Amygdala (tissue), 56 donors: ENCODE results near the gene MED13L.

Experiments
- DNase-seq, 56 donors: peaks; one replicate each; lab custom pipeline; 2025; lab: John Stamatoyannopoulos, UW

MED13L gene

DNA sequence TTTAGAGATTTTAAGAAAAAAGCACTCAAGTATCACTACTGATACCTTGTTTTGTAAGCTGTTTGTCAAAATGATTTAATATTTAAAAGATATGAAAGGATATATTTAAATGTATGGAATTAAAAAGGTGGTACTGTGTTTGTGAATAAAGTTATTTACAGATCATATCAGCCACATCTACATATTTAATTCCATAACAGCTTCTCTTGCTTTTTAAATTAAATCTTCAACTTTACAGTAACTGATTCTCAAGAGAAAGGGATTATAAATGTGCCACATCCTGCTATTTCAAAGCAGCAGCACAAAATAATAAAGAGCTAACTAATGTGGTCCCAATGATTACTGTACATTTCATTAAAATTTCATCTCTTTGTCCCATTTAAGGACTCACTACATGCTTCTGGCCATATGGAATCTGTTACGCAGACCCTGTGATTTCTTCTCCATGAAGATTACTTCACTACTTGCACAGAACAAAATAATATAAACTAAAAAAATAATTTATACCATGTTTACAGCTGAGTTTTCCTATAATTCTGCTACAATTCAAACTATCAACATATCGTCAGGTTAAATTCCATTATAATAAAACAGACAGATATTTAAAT, 117.8 kb downstream of the MED13L start:
- DNase-seq: no peak

DNA sequence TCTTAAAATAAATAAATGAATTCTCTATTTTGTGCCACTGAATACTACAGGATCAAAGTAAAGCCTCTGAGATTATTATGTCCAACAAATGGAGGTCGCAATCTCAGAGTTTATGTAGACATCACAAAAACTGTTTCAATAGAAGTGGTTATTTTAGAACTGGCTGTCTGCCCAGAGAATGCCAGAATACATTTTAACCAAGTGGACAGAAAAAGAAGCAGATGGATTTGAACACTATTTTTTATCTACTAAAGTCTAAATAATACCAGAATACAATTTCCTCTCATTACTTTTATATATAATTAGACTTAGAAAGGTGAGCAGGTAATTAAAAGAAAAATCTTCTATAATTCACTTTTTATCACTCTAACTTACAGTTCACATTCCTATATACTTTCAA, 118.3 kb downstream of the MED13L start:
- no peak for DNase-seq

DNA sequence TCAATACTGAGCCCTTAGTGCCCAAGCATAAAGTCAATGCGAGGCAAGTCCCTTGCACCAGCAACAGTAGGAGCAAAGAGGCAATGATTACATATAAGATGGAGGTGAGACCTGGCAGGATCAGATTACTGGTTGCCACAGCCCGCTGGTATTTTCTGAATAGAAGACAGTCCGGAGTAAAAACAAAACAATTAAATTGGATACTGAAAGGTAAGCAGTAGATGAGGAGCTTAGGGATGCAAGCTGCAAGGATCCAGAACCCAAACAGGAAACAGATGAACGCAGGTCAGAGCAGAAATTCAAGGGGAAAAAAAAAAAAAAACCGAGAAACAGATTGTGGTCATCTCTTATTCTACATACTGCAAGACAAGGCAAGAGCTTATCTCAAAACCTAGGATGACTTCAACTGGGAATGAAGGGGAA, 119.6 kb downstream of the MED13L start:
- DNase-seq: no peak

DNA sequence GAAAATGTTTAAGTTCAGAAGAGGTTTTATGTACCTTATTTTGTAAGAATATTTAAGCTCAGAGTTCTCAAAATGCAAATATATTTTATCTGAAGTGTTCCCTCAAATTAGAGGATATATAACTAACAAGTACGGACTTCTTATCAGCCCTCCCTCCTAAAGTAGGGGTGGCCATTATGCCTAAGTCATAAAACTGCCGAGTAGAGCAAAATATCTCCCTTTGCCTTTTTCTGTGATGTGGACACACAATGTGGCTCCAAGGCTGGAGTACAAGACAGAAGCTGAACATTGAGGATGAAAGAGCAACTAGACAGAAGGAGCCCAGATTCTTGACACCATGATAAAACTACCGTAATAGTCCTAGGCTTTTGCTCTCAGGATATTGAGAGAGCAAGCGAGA, 120.9 kb downstream of the MED13L start:
- no peak for DNase-seq

DNA sequence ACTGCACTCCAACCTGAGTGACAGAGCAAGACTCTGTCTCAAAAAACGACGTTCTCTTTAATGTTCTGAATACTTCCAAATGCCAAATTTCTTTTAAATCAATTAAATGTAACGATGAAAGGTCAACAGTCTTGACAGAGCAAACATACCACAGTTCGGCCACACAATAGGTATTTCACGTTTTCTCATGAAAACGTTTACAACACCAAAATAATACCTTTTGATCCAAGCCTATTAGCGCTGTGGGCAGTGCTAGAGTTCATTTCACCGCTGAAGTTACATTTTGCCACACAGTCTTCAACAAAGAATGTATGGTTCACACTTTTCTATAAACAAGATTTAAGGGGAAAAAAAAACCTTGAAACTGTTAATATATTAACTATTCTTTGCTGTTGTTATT, 122.1 kb downstream of the MED13L start:
- DNase-seq: no peak

DNA sequence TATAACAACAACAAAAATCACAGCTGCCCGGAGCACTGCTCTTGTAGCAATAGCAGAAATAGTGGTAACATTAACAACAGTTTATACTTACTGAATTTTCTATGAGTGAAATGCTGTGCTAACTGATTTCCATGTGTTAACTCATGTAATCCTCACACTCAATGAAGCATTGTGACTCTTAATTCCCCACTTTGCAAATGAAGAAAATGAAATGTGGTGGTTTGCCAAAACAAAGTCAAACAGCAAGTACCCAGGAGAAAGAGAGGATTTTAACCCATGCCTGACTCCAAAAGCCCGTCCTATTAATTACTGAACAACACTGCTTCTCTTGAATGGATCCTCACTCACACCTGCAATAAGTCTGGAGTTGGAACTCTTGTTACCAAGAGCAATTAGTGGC, 123.5 kb downstream of the MED13L start:
- no peak for DNase-seq

DNA sequence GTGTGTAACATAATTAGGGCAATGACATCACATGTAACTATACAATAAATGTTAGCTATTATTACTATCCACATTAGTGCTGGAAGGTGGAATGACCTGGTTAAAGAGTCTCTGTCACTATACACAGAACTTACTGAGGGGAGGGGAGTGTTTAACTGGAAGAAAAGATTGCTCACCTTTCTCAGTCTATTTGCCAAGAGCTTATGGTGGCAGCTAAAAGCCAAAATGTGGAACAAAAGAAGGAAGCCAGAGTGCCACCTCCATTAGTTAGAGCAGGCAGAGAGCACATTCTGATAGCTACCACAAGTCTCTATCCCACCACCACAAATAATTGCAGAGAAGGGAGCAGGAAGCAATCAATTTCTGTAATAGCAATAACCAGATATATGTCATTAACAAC, 124.4 kb downstream of the MED13L start:
- no peak for DNase-seq

DNA sequence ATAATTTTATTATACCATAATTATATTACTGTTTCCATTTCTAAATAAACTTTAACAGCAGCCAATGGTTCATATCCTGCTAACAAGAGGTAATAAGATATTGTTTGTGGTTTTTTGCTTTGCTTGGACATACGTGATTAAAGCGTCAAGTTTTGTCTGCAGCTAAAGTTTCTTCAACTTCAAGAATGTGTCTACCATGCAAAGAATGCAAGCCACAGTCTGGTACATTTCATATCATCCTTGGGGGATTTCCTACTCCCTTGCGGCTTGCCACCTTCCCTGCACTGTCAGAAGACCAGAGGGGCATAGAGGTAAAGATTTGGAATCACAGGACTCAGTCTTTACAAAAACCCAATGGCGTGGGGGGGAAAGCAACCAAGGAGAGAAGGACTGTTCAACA, 125.2 kb downstream of the MED13L start:
- no peak for DNase-seq

DNA sequence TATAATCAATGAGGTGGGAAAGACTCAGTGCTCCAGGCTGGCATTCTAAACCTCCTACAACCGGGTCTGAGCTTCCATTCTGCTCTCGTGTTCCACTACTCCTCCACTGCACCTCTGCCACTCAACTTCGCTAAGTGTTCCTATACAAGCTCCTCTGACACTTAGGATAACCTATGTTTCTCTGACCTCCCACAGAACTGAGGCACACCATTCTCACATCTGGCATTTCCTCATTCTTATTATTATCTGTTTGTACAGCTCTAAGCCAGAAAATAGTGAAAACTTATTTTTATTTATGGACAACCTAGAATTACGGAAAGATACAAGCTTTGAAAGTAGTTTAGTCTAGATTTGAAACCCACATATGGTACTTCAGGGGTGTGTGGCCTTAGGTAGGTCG, 127.0 kb downstream of the MED13L start:
- DNase-seq: no peak

DNA sequence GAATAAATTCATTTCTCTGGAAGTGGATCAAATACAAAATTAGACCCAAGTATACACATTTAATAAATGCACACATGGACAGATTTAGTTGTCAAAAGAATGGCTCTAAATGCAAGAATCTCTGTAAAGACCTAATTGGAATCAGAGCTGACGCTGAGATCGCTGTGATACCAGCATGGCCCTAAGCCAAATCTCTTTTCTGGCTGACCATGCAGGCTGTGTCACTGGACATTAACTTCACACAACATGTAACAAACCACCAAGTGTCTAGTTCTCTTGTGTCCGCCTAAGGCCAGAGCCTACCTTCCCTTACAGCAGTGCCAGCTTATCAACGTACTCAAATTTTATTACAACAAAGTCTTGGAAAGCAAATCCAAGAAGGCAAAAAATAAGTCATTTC, 127.5 kb downstream of the MED13L start:
- peak in 2 of 56 donors; percentile 19 to 25 for DNase-seq

DNA sequence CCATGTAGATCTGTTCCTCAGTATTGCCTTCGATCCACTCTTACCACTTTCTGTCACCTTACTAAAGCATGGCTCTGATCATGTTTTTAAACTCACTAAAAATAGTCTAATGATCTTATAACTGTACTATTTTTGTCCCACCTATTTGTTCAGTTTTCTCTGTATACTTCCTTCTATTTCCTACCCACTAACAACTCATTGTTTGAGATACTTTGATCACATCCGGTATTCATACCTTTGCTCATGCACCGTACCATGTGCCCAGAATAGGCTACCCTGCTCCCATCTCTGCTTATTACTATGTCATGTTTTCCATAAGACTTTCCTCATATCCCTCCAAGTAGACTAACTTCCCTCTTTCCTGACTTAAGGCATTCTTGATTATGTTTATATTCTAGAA, 128.6 kb downstream of the MED13L start:
- DNase-seq: no peak

DNA sequence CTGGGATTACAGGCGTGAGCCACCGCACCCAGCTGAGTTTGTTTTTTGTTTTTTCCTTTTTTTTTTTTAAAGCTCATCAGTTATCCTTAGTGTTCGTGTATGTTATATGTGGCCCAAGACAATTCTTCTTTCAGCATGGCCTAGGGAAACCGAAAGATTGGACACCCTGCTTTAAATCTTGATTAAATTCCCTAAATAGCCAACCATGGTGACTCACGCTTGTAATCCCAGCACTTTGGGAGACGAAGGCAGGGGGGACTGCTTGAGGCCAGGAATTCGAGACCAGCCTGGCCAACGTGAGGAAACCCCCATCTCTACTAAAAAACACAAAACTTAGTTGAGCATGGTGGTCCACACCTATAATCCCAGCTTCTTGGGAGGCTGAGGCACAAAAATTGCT, 131.1 kb downstream of the MED13L start:
- no peak for DNase-seq

DNA sequence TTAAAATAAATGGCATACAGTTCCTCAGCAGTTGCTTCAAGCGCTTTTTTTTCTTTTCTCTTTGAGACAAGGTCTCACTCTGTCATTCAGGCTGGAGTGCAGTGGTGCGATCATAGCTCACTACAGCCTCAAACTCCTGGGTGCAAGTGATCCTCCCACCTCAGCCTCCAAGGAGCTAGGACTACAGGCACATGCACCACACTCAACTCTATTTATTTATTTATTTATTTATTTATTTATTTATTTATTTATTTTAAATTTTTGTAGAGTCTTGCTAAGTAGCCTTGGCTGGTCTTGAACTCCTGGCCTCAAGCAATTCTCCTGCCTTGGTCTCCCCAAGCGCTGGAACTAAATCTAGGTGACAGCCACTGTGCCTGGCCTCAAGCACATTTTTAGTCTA, 132.0 kb downstream of the MED13L start:
- DNase-seq: no peak

DNA sequence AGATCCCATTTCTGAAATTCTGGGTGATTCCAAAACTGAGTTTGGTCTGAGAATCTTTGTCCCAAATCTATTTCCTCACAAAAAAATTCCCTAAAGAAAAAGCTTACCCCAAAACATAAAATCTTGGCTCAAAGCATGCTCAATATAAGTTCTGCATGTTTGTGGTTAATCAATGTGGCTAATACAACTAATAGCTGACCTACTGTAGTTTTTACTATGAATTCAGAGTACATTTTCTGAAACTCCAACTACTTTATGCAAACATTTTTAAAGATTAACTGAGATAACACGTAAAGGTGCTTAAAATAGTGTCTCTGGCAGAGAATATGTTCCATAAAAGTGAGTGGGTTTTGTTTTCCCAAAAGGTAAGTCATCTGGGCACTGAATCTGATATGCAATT, 133.1 kb downstream of the MED13L start:
- no peak for DNase-seq

DNA sequence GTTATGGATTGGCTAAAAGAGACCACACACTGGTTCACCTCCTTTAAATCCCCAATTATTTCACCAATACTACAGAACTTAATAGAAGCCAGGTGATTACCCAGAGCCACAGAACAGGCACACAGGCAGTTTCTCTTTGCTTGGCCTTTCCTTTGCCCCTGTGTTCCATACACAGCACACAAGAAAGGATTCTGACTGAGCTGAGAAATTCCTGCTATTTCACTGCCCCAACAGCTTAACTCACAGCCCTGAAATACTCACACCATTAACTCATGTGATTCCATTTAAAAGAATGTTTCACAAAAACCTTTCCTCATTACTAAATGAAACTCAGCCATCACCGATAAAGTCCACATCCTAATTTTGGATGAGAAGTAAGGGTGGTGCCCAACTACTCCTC, 133.6 kb downstream of the MED13L start:
- no peak for DNase-seq

DNA sequence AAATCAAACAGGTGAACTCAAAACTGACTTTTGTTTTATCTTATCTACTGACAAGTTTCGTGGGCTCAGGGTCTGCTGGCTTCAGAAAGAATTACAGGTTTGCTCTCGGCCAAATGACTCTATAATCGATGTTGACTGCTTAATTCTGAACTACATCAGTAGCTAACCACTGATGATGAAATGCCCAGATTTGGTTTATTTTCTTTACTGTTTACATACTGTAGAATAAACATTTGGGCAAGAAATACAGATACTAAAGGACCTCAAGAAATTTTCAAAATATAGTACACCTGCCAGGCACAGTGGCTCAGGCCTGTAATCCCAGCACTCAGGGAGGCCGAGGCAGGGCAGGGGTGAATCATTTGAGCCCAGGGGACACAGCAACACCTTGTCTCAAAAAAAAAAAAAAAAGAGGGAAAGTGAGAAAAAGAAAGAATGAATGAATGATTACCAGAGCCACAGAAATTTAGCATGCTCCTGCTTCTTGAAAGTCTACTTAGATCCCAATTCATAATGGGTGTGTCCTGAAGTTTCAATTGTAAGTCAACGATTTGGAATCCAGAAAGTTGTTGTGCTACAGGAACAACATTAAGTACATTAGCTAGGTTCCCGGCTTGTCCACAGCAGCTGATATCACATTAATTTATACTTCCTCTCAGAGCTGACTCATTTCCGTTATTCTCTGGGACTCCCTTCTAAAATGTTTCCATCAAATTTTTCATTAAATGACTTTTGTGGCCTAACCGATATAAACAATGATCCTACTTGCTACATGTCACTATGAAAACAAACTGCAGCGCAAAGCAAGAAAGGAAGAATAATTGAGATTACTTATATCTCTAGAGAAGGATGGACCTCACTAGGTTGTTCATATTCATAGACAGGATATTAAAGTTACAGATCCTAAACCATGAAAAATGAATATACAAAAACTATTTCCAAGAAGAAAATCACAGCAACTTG, 134.3 kb downstream of the MED13L start:
- DNase-seq: no peak

DNA sequence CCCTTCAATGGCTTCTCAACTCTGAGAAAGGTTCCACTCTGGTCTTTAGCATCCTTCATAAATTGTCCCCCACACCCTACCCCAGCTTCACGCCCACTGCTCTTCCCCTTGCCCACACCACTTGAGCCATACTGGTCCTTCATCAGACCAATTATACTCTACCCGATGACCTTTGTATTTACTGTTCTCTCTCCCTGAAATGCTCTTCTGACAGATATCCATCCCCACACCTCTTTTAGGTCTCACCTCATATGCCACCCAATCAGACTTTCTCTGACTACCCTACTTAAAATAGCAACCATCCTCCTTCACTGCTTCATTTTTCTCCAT, 135.7 kb downstream of the MED13L start:
- no peak for DNase-seq

DNA sequence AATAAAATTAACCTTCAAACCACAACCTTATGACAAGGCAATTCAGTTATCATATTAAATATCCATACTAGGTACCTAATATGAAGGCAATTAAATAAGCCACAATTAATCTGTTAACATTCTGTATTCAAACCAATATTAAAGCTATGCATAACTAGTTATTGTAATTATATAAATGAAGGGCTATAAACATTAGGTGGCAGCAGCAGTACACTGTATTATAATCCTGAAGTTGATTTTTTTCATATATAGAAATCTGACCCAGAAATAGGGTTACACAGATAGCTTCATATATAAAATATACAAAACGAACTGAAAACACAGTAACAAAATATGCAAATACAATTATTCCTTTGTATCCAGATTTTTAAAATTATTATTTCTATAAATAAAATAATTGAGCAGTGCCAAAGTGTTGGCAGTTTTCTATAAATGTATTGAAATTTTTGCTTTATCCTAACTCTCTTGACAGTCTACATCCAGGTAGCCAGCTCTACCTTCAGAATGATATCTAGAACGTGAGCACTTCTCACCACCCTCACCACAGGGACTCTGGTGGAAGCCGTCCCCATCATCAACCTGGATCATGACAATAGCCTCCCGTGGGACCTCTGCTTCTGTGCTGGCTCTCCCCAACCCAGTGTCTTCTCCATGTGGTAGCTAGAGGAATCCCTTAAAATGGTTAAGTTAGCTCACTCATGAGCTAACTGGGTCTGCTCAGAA, 136.2 kb downstream of the MED13L start:
- DNase-seq: no peak

DNA sequence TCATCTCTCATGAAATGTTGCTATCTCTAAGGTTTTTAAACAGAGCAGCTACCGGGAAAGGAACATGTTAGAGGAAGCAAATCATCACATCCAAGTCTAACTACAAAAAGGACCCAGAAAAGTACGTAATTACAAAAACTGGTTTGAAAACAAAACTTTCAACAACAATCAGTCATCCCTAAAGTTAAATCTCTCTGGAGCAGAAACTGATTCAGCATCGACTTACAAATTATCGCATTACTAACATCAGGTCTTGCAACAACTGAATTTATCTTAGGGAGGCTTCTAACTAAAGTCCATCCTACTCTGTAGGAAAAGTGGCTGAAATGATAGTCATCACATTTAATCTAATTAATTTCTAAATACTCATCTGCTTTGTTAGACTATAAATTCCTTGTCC, 137.0 kb downstream of the MED13L start:
- no peak for DNase-seq

DNA sequence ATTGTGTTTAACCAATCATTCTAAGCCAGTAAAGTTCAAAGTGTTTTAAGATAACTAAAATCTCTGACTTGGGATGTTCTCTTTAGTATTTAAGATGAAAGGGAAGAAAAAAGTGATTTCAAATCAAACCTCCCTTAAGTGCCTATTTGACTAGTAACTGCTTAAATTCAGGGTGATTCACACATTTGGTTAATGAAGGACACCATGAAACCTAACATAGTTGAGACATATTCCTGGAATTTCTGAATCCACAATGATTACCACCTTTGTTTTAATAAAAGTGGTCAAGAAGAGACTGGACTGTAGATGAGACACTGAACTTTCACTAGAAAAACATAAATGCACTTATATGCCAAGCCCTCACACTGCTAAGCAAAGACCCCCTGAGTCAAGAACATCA, 138.7 kb downstream of the MED13L start:
- DNase-seq: no peak

DNA sequence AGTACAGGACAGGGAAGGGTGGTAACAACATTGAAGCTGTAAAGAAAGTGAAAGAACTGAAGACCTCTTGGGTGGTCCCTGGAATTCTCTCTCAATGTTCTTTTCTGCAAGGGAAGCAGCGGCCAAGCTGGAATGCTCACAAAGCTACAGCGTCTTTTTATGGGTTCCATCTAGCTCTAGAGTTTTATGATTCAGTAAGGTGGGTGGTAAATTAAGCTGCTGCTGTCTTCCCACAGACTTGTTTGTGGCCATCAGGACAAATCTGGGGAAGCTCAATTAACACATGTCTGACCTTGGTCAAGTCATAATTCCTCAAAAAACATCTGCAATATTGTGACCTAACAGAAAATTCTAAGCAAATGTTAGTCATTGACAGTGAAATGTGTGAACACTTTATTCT, 139.1 kb downstream of the MED13L start:
- no peak for DNase-seq

DNA sequence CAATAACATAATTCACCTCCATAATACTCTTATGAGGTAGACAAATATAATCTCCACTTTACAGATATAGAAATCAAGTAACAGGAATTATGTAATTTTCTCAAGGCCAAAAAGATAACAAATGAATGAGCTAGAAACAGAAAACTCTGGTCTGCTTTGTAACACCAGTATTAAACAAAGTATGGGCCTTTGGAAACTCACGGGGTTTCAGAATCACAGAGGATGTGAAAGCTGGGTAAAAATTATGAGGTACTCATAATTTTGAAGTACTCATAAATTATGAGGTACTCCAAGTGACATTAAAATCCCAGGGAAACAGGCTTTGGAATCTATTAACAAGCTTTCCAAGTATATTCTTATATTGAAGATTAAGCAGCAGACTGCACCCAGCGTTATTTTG, 140.2 kb downstream of the MED13L start:
- DNase-seq: no peak
